Neutrophil (primary cell): ENCODE measurements around the gene DIO1.

Source experiments
- H3K27ac ChIP-seq: fragments of 200-600 bp; sonication (generic); 2 replicates; pipeline ENCODE4 v1.5.1; 2016; ENCODE audit warnings: mild to moderate bottlenecking, moderate library complexity
- H3K27me3 ChIP-seq: fragments of 200-600 bp; sonication (generic); 2 replicates; pipeline ENCODE4 v1.6.0; 2016; ENCODE audit warnings: mild to moderate bottlenecking
- H3K36me3 ChIP-seq: fragments of 200-600 bp; sonication (generic); 2 replicates; pipeline ENCODE4 v1.5.1; 2017
- H3K4me1 ChIP-seq, 2 experiments: fragments of 200-600 bp in 1 of 2; sonication (generic) in 1 of 2; 1 replicate in 1 of 2; 2 replicates in 1 of 2; pipeline versions ENCODE4 v1.5.1 to v1.6.1; 2013 to 2016; ENCODE audit warnings: low read depth in 1 of 2, low read length in 1 of 2, mild to moderate bottlenecking in 1 of 2, moderate library complexity in 1 of 2; ENCODE audit not compliant: control insufficient read depth in 1 of 2, insufficient read depth in 1 of 2
- H3K4me3 ChIP-seq, 2 experiments: fragments of 200-600 bp in 1 of 2; sonication (generic) in 1 of 2; 1 replicate in 1 of 2; 2 replicates in 1 of 2; pipeline ENCODE4 v1.5.1; 2013 to 2016; ENCODE audit warnings: low read depth in 1 of 2, low read length in 1 of 2, mild to moderate bottlenecking in 1 of 2, moderate library complexity in 1 of 2
- H3K9me3 ChIP-seq: fragments of 200-600 bp; sonication (generic); 2 replicates; pipeline ENCODE4 v1.5.1; 2016
- TF ChIP-seq, protein P1 (sequence below): fragments of 200-600 bp; sonication (generic); IDR thresholded peaks from 2 replicates; pipeline ENCODE4 v1.5.1; 2016; ENCODE audit warnings: antibody characterized with exemption

DIO1 gene

DNA sequence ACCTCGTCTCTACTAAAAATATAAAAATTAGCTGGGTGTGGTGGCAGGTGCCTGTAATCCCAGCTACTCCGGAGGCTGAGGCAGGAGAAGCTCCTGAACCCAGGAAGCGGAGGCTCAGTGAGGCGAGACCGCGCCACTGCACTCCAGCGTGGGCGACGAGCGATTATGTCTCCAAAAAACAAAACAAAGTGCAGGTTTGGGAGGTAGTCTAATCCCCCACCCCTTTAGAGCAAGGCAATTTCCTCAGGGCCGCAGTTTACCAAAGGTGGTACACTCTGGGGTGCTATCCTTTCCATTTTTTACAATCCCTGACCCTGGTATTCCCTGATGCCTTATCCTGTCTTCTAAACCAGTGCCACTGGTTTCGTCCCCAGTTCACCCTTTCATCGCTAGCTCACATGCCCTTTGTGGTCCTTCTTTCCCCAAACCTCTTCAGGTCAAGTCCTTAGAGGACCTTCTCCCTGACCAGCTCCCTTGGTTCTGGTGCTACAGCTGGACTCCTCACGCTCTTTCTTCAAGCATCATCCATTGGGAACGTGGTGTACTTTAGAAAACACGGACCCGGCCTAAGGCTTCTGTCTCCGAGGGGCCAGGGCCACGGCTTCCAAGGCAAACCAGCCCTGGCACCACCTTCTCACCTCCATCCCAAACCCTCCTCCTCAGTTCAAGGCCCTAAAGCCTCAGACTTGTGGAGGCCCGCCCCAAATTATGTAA lies 50.6 kb downstream of the DIO1 start:
- Histone ChIP-seq H3K4me3 (peak overlapping the region; percentile 78 to 99), H3K36me3 (peaks cover 9% of the 10 kb centered on the region), H3K27ac (peak overlapping the region; percentile 90), H3K4me1 (peaks cover 17 to 20% of the 10 kb centered on the region in 2 experiments), H3K9me3 (no peaks in the 10 kb centered on the region), H3K27me3 (no peaks in the 10 kb centered on the region)
- TF ChIP-seq, protein P1, sequence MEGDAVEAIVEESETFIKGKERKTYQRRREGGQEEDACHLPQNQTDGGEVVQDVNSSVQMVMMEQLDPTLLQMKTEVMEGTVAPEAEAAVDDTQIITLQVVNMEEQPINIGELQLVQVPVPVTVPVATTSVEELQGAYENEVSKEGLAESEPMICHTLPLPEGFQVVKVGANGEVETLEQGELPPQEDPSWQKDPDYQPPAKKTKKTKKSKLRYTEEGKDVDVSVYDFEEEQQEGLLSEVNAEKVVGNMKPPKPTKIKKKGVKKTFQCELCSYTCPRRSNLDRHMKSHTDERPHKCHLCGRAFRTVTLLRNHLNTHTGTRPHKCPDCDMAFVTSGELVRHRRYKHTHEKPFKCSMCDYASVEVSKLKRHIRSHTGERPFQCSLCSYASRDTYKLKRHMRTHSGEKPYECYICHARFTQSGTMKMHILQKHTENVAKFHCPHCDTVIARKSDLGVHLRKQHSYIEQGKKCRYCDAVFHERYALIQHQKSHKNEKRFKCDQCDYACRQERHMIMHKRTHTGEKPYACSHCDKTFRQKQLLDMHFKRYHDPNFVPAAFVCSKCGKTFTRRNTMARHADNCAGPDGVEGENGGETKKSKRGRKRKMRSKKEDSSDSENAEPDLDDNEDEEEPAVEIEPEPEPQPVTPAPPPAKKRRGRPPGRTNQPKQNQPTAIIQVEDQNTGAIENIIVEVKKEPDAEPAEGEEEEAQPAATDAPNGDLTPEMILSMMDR: no peak

DNA sequence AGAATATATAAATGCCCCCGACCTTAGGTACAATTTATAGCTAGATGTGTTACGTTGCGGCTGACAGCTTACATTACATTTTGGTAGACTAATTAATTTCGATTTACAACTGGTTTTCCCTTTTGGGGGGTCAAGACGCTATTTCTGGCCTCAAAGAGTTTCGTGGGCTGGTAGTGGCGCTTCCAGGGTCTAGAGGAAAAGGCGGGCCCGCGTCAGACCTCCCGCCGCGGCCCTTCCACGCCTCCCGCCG lies 51.1 kb downstream of the DIO1 start:
- H3K4me3 ChIP-seq: peak overlapping the region; percentile 78 to 99
- peaks cover 9% of the 10 kb centered on the region for H3K36me3 ChIP-seq
- H3K4me1 ChIP-seq: peaks cover 17 to 20% of the 10 kb centered on the region in 2 experiments
- H3K27me3 ChIP-seq: no peaks in the 10 kb centered on the region
- TF ChIP-seq, protein P1: no peak
- peak overlapping the region; percentile 90 for H3K27ac ChIP-seq
- H3K9me3 ChIP-seq: no peaks in the 10 kb centered on the region

DNA sequence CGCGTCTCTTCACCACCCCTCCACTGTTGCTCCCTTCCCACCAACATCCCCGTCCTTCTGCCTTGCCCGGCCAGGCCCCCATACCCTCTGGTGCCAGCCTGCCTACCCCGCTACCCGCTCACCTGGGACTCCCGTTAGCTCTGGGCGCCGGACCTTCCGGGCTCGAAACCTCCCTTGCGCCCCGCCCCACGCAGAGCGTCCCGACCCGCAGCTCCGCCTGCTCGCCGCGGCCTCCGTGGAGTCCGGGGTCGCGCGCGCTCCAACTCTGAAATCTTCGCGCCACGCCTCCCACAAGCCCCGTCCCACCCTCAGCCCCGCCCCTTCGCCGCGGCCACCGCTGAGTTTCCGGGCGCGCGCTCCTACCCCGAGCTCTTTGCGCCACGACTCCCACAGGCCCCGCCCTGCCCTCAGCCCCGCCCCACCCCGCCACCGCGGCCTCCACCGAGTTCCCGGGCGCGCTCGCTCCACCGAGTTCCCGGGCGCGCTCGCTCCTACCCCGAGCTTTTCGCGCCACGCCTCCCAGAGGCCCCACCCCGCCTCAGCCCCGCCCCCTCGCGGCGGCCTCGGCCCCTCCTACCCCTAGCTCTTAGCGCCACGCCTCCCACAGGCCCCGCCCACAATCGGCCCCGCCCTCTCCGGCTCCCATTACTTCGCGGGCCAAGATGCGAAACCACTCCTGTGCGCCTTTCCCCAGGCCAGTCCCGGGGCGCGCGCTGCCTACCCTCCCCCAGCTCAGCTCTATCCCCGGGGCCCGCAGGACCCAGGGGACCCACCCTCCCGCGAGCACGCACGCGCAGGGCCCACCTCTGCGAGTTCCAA lies 51.7 kb downstream of the DIO1 start, which contains the start of gene IFT25:
Gene IFT25 (minus strand): TSS at position 267 of the 819 bp plus-strand sequence. CDS start 5,617 bp downstream, outside the sequence.
- peaks cover 9% of the 10 kb centered on the region for H3K36me3 ChIP-seq
- TF ChIP-seq, protein P1: no peak
- H3K4me3 ChIP-seq: peak within 1 kb of the TSS; percentile 78 to 99
- peaks cover 17 to 20% of the 10 kb centered on the region in 2 experiments for H3K4me1 ChIP-seq
- H3K9me3 ChIP-seq: no peaks in the 10 kb centered on the region
- peak within 1 kb of the TSS; percentile 90 for H3K27ac ChIP-seq
- no peaks in the 10 kb centered on the region for H3K27me3 ChIP-seq

DNA sequence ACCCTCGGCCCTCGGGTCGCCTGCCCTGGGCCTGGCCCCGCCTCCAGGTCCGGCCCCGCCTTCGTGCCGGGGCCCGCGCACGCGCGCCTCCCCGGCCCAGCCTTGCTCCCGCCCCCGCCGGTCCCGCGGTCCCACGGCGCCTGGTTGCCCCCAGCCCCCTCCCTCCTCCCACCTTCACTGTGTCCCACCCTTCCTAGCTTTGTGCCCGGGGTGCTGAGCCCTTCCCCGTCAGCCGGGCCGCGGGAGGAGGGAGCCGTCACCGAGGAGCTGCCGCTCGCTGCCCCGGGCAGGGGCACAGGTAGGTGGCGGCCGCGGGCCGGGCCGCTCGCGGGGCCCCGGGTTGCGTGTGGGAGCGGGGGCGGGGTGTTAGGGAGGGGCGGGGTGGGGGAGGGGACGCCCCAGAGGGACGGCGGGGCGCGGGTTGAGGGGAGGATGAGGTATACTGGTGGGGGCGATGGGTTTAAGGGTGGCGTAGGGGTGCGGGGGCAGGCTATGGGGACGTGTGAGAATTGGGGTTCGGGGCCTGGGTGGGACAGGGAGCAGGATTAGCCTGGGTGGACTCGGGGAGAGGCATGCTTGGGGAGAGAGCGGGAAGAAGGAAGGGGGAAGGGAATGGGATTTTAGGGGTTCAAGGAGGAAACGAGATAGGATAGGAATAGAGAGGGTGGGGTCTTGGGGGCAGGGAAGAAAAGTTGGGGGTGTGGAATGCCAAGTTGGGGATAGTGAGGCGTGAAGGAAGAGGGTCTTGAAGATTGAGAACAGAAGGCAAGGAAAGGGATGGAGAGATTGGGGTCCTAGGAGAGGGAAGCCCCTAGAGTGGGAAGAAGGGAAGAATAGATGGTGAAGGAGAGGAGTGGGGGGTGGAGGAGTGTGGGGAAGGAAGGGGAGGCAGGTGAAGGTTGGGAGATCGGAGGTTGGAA lies 52.5 kb downstream of the DIO1 start, which contains the start of gene LRRC42:
Gene LRRC42 (plus strand): TSS at position 99 of the 920 bp plus-strand sequence. CDS start 5,650 bp downstream, outside the sequence.
- H3K4me1 ChIP-seq: peaks cover 17 to 20% of the 10 kb centered on the region in 2 experiments
- H3K27me3 ChIP-seq: no peaks in the 10 kb centered on the region
- H3K9me3 ChIP-seq: no peaks in the 10 kb centered on the region
- TF ChIP-seq, protein P1: no peak
- H3K4me3 ChIP-seq: peak within 1 kb of the TSS; percentile 78 to 99
- H3K27ac ChIP-seq: peak within 1 kb of the TSS; percentile 90
- H3K36me3 ChIP-seq: peaks cover 9% of the 10 kb centered on the region
